ENCODE data around the gene EPPIN.

DNA sequence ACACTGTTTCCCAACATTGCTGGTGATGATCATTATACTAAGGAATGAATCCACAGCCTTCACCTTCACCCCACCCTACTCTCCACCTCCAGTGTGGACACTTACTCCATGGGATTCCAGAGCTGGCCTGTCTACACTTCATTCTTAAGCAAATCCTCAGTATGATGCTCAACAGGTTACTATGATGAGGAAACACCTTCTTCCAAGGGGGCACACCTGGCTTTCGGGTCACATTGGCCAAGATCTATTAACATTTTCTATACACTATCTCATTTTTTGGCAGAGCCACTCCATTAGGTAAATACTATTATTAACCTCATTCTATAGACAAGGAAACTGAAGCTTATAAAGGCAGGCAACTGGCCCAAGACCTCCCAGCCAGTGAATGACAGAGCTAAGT lies 8.0 kb upstream of the EPPIN start:
- no peak for TF ChIP-seq POLR2A (IDR thresholded peaks at IDR 0.05)
- TF ChIP-seq, protein P1, sequence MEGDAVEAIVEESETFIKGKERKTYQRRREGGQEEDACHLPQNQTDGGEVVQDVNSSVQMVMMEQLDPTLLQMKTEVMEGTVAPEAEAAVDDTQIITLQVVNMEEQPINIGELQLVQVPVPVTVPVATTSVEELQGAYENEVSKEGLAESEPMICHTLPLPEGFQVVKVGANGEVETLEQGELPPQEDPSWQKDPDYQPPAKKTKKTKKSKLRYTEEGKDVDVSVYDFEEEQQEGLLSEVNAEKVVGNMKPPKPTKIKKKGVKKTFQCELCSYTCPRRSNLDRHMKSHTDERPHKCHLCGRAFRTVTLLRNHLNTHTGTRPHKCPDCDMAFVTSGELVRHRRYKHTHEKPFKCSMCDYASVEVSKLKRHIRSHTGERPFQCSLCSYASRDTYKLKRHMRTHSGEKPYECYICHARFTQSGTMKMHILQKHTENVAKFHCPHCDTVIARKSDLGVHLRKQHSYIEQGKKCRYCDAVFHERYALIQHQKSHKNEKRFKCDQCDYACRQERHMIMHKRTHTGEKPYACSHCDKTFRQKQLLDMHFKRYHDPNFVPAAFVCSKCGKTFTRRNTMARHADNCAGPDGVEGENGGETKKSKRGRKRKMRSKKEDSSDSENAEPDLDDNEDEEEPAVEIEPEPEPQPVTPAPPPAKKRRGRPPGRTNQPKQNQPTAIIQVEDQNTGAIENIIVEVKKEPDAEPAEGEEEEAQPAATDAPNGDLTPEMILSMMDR (IDR thresholded peaks at IDR 0.05): no peak
